CD8-positive, alpha-beta memory T cell (primary cell): Measurements from ENCODE around the gene TMC4. TPM values are rescaled to one million over a fixed set of nuclear protein-coding genes. Genes with fewer than 3 reads are reported as not detected.
A peak's percentile ranks its signal among the peaks of the same experiment; 100 is the strongest.

Experiments
- CTCF ChIA-PET: fragments of 350-600 bp; sonication (Branson Sonifier 250); formaldehyde crosslinking; loops from one replicate; lab custom pipeline; 2021; ENCODE audit warnings: antibody characterized with exemption; lab: Charles Lee
- POLR2A ChIA-PET: fragments of 350-600 bp; sonication (Branson Sonifier 250); formaldehyde crosslinking; loops from one replicate; lab custom pipeline; 2021; ENCODE audit warnings: antibody characterized with exemption; lab: Charles Lee
- DNase-seq, 5 donors: peaks; one replicate each; pipeline versions ENCODE4 v3.0.0 to v3.0.0-alpha.2; 2020 to 2022; ENCODE audit warnings: mixed read lengths in 1 of 5
- H3K27ac ChIP-seq: one replicate; pipeline ENCODE4 v1.7.0; 2013; ENCODE audit warnings: low read depth, mild to moderate bottlenecking, low read length, moderate library complexity
- H3K27me3 ChIP-seq: 2 replicates; pipeline ENCODE4 v1.7.0; 2013; ENCODE audit warnings: low read length, mild to moderate bottlenecking; ENCODE audit not compliant: insufficient read depth, poor library complexity, severe bottlenecking
- H3K36me3 ChIP-seq: 2 replicates; pipeline ENCODE4 v1.7.0; 2013; ENCODE audit warnings: mild to moderate bottlenecking, low read length, moderate library complexity; ENCODE audit not compliant: insufficient read depth
- H3K4me1 ChIP-seq: 2 replicates; pipeline ENCODE4 v1.7.0; 2013; ENCODE audit warnings: mild to moderate bottlenecking, low read length, moderate library complexity; ENCODE audit not compliant: insufficient read depth
- H3K4me3 ChIP-seq: 2 replicates; pipeline ENCODE4 v1.7.0; 2013; ENCODE audit warnings: mild to moderate bottlenecking, low read length
- H3K9me3 ChIP-seq: 2 replicates; pipeline ENCODE4 v1.7.0; 2013; ENCODE audit warnings: mild to moderate bottlenecking, low read length
- H3K27ac Mint-ChIP-seq, 8 donors: one replicate each; pipeline ENCODE4 v1.8.0; 2020 to 2021; ENCODE audit warnings: mixed read lengths in 8 of 8, mild to moderate bottlenecking in 6 of 8, inconsistent platforms in 3 of 8, moderate library complexity in 3 of 8
- H3K27me3 Mint-ChIP-seq, 2 donors: one replicate each; pipeline ENCODE4 v1.8.0; 2020 to 2021; ENCODE audit warnings: mixed read lengths in 2 of 2, mild to moderate bottlenecking in 1 of 2, moderate library complexity in 1 of 2
- H3K36me3 Mint-ChIP-seq, 3 donors: one replicate each; pipeline ENCODE4 v1.8.0; 2020 to 2021; ENCODE audit warnings: mixed read lengths in 3 of 3, inconsistent platforms in 1 of 3, mild to moderate bottlenecking in 1 of 3
- H3K4me1 Mint-ChIP-seq, 3 donors: one replicate each; pipeline ENCODE4 v1.8.0; 2020 to 2021; ENCODE audit warnings: mixed read lengths in 3 of 3, inconsistent platforms in 1 of 3, mild to moderate bottlenecking in 1 of 3
- H3K4me3 Mint-ChIP-seq, 7 donors: one replicate each; pipeline ENCODE4 v1.8.0; 2020 to 2021; ENCODE audit warnings: mixed read lengths in 7 of 7, mild to moderate bottlenecking in 6 of 7, moderate library complexity in 4 of 7, inconsistent platforms in 2 of 7
- H3K9me3 Mint-ChIP-seq, 5 donors: one replicate each; pipeline ENCODE4 v1.8.0; 2020 to 2022; ENCODE audit warnings: mixed read lengths in 5 of 5, mild to moderate bottlenecking in 3 of 5, moderate library complexity in 2 of 5, inconsistent platforms in 1 of 5
- polyA plus RNA-seq: library from polyadenylated mRNA; unstranded; fragments of 300-500 nt; fragmentation: Illumina TruSeq; gene quantifications from one replicate; pipeline ENCODE4 v1.2.3, GENCODE V29; 2021
- total RNA-seq, 2 experiments: library from RNA; stranded (reverse); gene quantifications; one replicate each; pipeline ENCODE4 v1.2.3, GENCODE V29; 2021

Gene TMC4
- total and polyA plus RNA-seq, 3 experiments from 2014 or later: 0.18 to 0.38 TPM; not detected in 1

DNA sequence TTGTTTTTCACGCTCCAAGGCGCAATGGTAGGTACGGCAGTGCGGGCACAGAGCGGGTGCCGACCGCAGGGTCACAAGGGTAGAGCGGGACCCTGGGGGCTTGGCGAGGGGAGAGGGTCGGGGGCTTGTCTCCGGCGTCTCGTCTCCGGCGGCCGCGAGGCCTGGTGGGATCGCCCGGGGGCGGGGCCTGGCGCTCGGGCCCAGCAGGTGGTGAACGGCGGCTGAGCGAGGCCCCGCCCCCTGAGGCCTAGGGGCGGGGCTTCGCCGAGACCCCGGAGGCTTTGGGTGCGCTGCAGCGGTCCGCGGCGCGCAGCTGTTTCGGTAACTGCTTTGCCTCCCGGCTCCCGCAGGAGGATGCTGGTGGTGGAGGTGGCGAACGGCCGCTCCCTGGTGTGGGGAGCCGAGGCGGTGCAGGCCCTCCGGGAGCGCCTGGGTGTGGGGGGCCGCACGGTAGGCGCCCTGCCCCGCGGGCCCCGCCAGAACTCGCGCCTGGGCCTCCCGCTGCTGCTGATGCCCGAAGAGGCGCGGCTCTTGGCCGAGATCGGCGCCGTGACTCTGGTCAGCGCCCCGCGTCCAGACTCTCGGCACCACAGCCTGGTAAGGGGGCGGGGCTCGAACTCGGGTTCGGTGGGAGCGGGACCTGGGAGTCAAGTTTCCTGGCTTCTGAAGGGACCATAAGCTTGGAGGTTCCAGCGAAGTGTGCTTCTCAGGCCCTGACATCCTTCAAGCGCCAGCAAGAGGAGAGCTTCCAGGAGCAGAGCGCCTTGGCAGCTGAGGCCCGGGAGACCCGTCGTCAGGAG lies 18.3 kb upstream of the TMC4 start, which contains the start of gene TSEN34:
TSEN34 (plus strand) TSS at position 298 of the 800 bp plus-strand sequence; CDS start at position 355, 57 bp downstream.
- peak within 1 kb of the TSS; percentile 97 to 100 (median 100) for H3K27ac Mint-ChIP-seq

DNA sequence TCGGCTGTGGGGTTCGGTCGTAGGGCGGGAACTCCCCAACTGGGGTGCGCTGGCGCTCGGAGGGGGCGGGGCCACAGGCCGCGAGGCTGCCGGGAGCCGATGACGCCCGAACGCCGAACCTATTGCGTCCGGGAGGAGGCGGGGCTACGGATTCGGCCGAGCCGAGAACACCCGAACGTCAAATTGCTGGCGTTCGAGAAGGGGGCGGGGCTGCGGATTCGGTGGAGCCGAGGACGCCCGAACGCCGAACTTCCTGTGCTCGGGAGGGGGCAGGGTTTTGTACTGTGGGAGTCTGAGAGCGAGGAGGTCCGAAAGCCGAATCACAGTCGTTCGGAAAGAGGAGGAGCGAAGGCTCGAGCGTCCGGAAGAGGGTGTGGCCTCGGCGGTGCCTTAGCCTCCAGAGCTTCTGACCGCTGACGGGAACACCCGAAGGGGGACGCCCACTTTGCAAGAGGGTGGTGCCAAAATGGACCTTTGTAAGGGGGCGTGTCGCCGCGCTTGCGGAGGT lies 17.6 kb upstream of the TMC4 start:
- peaks cover 0 to 7% of the 10 kb centered on the region in 2 donors for H3K27me3 Mint-ChIP-seq
- Histone ChIP-seq H3K4me1 (peaks cover 22% of the 10 kb centered on the region), H3K4me3 (peak overlapping the region; percentile 85), H3K27ac (peak overlapping the region; percentile 100), H3K36me3 (peaks cover 6% of the 10 kb centered on the region), H3K27me3 (no peaks in the 10 kb centered on the region), H3K9me3 (no peaks in the 10 kb centered on the region)
- H3K4me3 Mint-ChIP-seq: peak overlapping the region; percentile 88 to 99 (median 92)
- POLR2A ChIA-PET: interaction anchor here (0.7 to 4.2 kb wide), 6 partner anchors 10 to 258 kb away, joined by 3 to 68 read pairs (median 28); partner anchors contain the start of genes CNOT3, LENG1, LENG8 and RPS9
- DNase-seq: peak; percentile 100
- no peaks in the 10 kb centered on the region for H3K9me3 Mint-ChIP-seq
- peaks cover 37 to 54% (median 45%) of the 10 kb centered on the region in 3 donors for H3K4me1 Mint-ChIP-seq
- peak overlapping the region; percentile 97 to 100 (median 100) for H3K27ac Mint-ChIP-seq
- CTCF ChIA-PET: interaction anchor here (1.1 to 1.4 kb wide), 3 partner anchors 11 to 54 kb away, joined by 3 to 4 read pairs (median 3); no protein-coding TSS in a partner anchor
- peaks cover 0 to 56% (median 11%) of the 10 kb centered on the region in 3 donors for H3K36me3 Mint-ChIP-seq

More for the DNA sequence above, 18.3 kb upstream of the TMC4 start, which contains the start of gene TSEN34:
- peak in 4 of 5 donors; percentile 84 to 97 (median 92) for DNase-seq
- Mint-ChIP-seq H3K4me3 (peak within 1 kb of the TSS; percentile 88 to 99 (median 92)), H3K9me3 (no peaks in the 10 kb centered on the region), H3K27me3 (peaks cover 0 to 7% of the 10 kb centered on the region in 2 donors), H3K36me3 (peaks cover 0 to 56% (median 12%) of the 10 kb centered on the region in 3 donors), H3K4me1 (peaks cover 37 to 54% (median 47%) of the 10 kb centered on the region in 3 donors)
- POLR2A ChIA-PET: interaction anchor here (0.7 to 4.2 kb wide), 6 partner anchors 9 to 258 kb away, joined by 3 to 68 read pairs (median 26); partner anchors contain the start of genes CNOT3, LENG1, LENG8 and RPS9
- H3K9me3 ChIP-seq: no peaks in the 10 kb centered on the region
- H3K27me3 ChIP-seq: no peaks in the 10 kb centered on the region
- peak within 1 kb of the TSS; percentile 100 for H3K27ac ChIP-seq
- H3K4me1 ChIP-seq: peaks cover 22% of the 10 kb centered on the region
- H3K4me3 ChIP-seq: peak within 1 kb of the TSS; percentile 85
- H3K36me3 ChIP-seq: peaks cover 6% of the 10 kb centered on the region
- CTCF ChIA-PET: interaction anchor here (1.1 to 1.4 kb wide), 5 partner anchors 10 to 54 kb away, joined by 3 to 4 read pairs (median 3); no protein-coding TSS in a partner anchor

DNA sequence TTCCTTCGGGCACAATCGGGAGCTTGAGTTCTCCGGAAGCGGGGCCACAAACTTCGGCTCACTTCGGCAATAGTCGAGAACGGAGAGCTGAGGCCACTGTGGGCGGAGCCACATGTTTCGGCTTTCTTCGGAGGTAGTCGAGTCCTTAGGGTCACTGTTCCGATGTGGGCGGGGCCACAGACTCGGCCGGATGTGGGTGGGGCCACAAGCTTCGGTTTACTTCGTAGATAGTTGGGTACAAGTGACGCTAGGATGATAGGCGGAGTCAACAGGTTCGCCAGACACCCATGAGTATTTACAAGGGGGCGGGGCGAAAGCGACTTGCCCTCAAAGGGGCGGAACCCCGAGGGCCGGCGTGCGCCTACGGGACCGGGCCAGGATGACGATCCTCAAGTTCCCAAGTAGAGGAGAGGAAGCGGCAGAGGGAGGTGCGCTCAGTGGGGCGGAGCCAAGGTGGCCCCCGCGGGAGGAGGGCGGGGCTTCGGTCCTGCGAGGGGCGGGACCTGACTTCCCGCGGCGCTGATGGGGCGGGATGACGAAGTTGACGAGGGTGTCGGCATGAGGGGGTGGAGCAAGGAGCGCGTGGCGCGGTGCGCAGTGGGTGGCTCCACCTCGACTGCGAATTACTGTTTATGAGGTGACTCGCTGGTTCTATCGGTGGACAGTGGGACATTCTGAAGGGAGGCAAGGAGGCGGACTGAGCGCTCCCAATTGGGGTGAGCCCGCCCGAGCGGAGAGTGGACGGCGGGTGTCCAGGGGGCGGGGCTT lies 17.0 kb upstream of the TMC4 start:
- no peaks in the 10 kb centered on the region for H3K9me3 Mint-ChIP-seq

DNA sequence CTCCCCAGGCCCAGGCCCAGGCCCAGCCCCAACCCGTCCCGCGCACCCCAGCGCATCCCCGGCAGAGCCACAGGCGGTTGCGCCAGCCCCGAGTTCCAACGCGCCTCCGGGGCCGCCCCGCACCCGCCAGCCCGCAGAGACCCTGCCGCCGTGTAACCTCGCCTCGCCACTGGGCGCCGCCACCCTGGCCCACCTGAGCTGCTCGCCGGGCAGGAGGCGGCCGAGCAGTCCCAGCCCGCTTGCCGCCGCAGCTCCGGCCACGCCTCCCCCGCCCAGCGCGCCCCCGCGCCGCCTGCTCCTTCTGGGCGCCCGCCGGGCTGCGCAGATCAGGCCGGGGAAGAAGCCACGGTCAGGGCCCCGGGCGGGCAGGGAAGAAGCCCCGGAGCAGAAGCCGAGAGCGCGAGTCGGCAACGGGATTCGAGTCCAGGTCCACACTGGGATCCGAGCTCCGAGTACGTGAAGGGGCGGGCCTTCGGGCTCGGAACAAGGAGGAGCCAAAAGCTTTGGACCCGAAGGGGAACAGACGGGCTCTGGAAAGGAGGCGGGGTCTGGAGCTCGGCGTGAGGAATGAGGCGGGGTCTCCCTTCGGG lies 16.3 kb upstream of the TMC4 start, which contains the start of gene MBOAT7:
MBOAT7 (minus strand) TSS at position 436 of the 590 bp plus-strand sequence. CDS start 1,072 bp downstream, outside the sequence.
- Histone ChIP-seq H3K4me1 (peaks cover 22% of the 10 kb centered on the region), H3K27me3 (no peaks in the 10 kb centered on the region), H3K9me3 (no peaks in the 10 kb centered on the region), H3K27ac (peak within 1 kb of the TSS; percentile 100), H3K36me3 (peaks cover 6% of the 10 kb centered on the region), H3K4me3 (peak within 1 kb of the TSS; percentile 85)
- H3K27ac Mint-ChIP-seq: peak within 1 kb of the TSS; percentile 97 to 100 (median 100)
- peaks cover 0 to 6% of the 10 kb centered on the region in 2 donors for H3K27me3 Mint-ChIP-seq
- CTCF ChIA-PET: interaction anchor here (1.0 to 2.9 kb wide), 14 partner anchors 9 to 202 kb away, joined by 3 to 17 read pairs (median 6); partner anchors contain the start of genes CNOT3, LENG1, RPS9 and TMC4
- no peaks in the 10 kb centered on the region for H3K9me3 Mint-ChIP-seq
- peaks cover 38 to 51% (median 41%) of the 10 kb centered on the region in 3 donors for H3K4me1 Mint-ChIP-seq
- no peak for DNase-seq
- POLR2A ChIA-PET: interaction anchor here (0.6 to 4.2 kb wide), 16 partner anchors 11 to 1465 kb away, joined by 3 to 68 read pairs (median 5); partner anchors contain the start of genes CNOT3, LENG1, LENG8 and MYADM
- peaks cover 0 to 48% (median 8%) of the 10 kb centered on the region in 3 donors for H3K36me3 Mint-ChIP-seq
- peak within 1 kb of the TSS; percentile 88 to 99 (median 92) for H3K4me3 Mint-ChIP-seq

More for the DNA sequence above, 17.0 kb upstream of the TMC4 start:
- H3K27me3 Mint-ChIP-seq: peaks cover 0 to 6% of the 10 kb centered on the region in 2 donors
- DNase-seq: peak; percentile 100
- H3K36me3 ChIP-seq: peaks cover 6% of the 10 kb centered on the region
- H3K27me3 ChIP-seq: no peaks in the 10 kb centered on the region
- peaks cover 38 to 51% (median 41%) of the 10 kb centered on the region in 3 donors for H3K4me1 Mint-ChIP-seq
- ChIA-PET POLR2A (interaction anchor here (0.6 to 4.2 kb wide), 17 partner anchors 10 to 1464 kb away, joined by 3 to 68 read pairs (median 5); partner anchors contain the start of genes CNOT3, LENG1, LENG8 and MYADM), CTCF (interaction anchor here (1.0 to 2.9 kb wide), 15 partner anchors 8 to 201 kb away, joined by 3 to 17 read pairs (median 6); partner anchors contain the start of genes CNOT3, LENG1, RPS9 and TMC4)
- H3K27ac Mint-ChIP-seq: peak overlapping the region; percentile 97 to 100 (median 100)
- H3K4me1 ChIP-seq: peaks cover 22% of the 10 kb centered on the region
- H3K4me3 Mint-ChIP-seq: peak overlapping the region; percentile 88 to 99 (median 92)
- H3K4me3 ChIP-seq: peak overlapping the region; percentile 85
- peak overlapping the region; percentile 100 for H3K27ac ChIP-seq
- no peaks in the 10 kb centered on the region for H3K9me3 ChIP-seq
- peaks cover 0 to 54% (median 8%) of the 10 kb centered on the region in 3 donors for H3K36me3 Mint-ChIP-seq

DNA sequence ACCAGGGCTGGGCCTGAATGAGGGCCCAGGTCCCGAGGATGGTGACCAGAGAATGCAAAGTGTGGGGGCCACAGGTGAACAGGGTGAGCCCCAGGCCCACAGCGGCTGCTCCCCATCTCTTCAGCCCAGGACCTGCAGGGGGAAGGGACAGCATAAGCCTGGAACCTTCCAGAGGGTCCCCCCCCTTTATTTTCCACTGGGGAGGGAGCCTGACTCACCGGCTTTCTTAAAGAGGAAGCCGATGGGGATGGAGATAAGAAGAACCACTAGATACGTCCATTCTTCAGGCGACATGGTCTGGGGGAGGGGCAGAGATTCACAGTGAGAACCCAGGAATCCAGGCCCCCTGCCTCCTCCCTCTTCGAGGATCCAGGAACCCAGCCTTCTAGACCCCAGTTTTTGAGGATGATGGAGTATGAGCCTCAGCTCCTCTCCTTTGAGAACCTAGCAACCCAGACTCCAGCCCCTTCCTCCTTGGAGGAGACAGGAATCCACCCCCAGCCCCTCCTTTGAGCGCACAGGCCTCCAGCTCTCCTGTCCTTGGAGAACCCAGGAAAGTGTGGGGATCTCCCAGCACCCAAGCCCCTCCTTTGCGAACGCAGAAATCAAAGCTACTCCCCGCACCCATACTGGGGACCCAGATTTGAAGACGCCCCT lies 15.4 kb upstream of the TMC4 start:
- DNase-seq: peak in 3 of 5 donors; percentile 16 to 70 (median 58)
- CTCF ChIA-PET: interaction anchor here (1.4 to 2.9 kb wide), 8 partner anchors 10 to 51 kb away, joined by 5 to 17 read pairs (median 8); partner anchors contain the start of genes CNOT3 and LENG1
- Mint-ChIP-seq H3K4me3 (peak overlapping the region; percentile 83 to 92 (median 84)), H3K9me3 (no peaks in the 10 kb centered on the region), H3K27ac (peak overlapping the region; percentile 68 to 98 (median 90)), H3K4me1 (peaks cover 36 to 49% (median 39%) of the 10 kb centered on the region in 3 donors), H3K36me3 (peaks cover 0 to 44% (median 6%) of the 10 kb centered on the region in 3 donors), H3K27me3 (peaks cover 0 to 6% of the 10 kb centered on the region in 2 donors)
- Histone ChIP-seq H3K27me3 (no peaks in the 10 kb centered on the region), H3K27ac (peak overlapping the region; percentile 100), H3K4me1 (peaks cover 22% of the 10 kb centered on the region), H3K9me3 (no peaks in the 10 kb centered on the region), H3K36me3 (peaks cover 3% of the 10 kb centered on the region), H3K4me3 (peak overlapping the region; percentile 63)
- POLR2A ChIA-PET: interaction anchor here (1.3 to 4.2 kb wide), 4 partner anchors 12 to 51 kb away, joined by 4 to 68 read pairs (median 54); partner anchors contain the start of genes CNOT3, LENG1 and RPS9

DNA sequence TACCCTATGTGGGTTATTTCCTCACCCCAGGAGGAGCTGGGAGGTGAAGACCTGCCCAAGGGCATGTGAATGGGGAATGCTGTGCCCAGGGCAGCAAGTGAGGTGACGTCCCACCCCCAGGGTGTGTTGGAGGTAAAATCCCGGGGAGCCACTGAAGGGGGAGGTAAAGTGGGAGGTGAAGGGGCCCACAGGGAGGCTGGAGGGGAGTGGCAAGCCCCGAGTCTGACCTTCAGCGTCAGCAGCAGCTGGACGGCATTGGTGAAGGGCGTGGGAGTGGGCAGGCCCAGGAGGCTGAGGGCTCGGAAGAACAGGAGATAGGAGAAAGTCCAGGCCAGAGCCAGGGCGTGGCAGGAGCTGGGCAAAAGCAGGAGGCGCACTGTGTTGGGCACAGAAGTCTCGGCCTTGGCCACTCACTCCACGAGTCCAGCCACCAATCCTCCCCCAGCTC lies 14.0 kb upstream of the TMC4 start:
- Histone ChIP-seq H3K27ac (no peak overlapping the region), H3K4me3 (no peak overlapping the region), H3K9me3 (no peaks in the 10 kb centered on the region), H3K4me1 (peaks cover 15% of the 10 kb centered on the region), H3K36me3 (no peaks in the 10 kb centered on the region), H3K27me3 (no peaks in the 10 kb centered on the region)
- H3K36me3 Mint-ChIP-seq: peaks cover 0 to 34% (median 2%) of the 10 kb centered on the region in 3 donors
- peaks cover 0 to 6% of the 10 kb centered on the region in 2 donors for H3K27me3 Mint-ChIP-seq
- H3K9me3 Mint-ChIP-seq: no peaks in the 10 kb centered on the region
- peak overlapping the region; percentile 63 to 89 (median 83) for H3K4me3 Mint-ChIP-seq
- no peak for DNase-seq
- peaks cover 23 to 35% (median 27%) of the 10 kb centered on the region in 3 donors for H3K4me1 Mint-ChIP-seq
- H3K27ac Mint-ChIP-seq: peak overlapping the region in 6 of 8 donors; percentile 63 to 97 (median 86)
- POLR2A ChIA-PET: no interaction called here
- CTCF ChIA-PET: no interaction called here
